Left renal pelvis (tissue), 4 donors: ENCODE data around the gene CLN3. TPM values are rescaled to one million over a fixed set of nuclear protein-coding genes. Genes with fewer than 3 reads are reported as not detected.
"Not testable (repeated sequence)": the region's sequence is repeated elsewhere in the genome, so short reads cannot be mapped to it uniquely, and the experiment has no call there.

ENCODE experiments used
- DNase-seq, 4 donors: peaks; one replicate each; pipeline ENCODE4 v3.0.0-alpha.2; 2013; ENCODE audit warnings: low read depth in 4 of 4, low spot score in 3 of 4
- polyA plus RNA-seq, 4 donors: library from polyadenylated mRNA; unstranded; fragments of 120-200 nt; gene quantifications; one replicate each; pipeline ENCODE4 v1.2.1, GENCODE V29; 2013; ENCODE audit not compliant: insufficient read length in 4 of 4

Gene CLN3
- polyA plus RNA-seq, 4 donors, result 28.4 to 47.6 (median 31.9) TPM

DNA sequence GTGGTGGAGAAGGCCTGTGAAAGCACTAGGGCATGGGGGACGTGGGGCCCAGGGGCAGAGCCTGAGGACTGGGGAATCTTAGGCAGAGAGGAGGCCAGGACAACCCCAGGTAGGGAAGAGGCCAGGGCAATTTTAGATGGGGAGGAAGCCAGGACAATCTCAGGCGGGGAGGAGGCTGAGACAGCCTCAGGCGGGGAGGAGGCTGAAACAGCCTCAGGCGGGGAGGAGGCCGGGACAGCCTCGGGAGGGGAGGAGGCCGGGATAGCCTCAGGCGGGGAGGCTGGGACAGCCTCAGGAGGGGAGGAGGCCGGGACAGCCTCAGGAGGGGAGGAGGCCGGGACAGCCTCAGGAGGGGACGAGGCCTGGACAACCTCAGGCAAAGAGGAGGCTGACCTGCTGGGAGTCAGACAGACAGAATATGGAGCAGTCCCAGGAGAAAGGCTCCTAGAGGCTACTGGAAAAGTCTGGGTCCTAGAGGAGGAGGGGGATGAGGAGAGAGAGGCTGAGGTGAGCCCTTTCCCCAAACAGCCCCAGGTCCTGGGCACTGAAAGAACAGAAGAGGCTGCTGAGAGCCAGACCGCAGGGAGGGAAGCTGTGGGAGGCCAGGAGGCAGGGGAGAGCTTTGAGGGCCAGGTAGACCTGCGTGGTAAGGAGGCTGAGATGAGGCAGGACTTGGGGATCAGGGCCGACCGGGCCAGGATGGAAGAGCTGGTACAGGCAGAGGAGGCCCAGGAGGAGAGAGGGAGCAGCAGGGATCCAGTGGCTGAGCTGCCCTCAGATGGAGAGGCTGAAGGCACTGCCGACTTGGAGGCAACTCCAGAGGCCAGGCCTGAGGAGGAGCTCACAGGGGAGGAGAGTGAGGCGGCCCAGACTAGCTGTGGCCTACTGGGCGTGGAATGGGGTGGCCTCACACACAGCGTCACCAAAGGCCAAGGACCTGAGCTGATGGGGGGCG is 4.2 kb upstream of the CLN3 start:
- no peak for DNase-seq

DNA sequence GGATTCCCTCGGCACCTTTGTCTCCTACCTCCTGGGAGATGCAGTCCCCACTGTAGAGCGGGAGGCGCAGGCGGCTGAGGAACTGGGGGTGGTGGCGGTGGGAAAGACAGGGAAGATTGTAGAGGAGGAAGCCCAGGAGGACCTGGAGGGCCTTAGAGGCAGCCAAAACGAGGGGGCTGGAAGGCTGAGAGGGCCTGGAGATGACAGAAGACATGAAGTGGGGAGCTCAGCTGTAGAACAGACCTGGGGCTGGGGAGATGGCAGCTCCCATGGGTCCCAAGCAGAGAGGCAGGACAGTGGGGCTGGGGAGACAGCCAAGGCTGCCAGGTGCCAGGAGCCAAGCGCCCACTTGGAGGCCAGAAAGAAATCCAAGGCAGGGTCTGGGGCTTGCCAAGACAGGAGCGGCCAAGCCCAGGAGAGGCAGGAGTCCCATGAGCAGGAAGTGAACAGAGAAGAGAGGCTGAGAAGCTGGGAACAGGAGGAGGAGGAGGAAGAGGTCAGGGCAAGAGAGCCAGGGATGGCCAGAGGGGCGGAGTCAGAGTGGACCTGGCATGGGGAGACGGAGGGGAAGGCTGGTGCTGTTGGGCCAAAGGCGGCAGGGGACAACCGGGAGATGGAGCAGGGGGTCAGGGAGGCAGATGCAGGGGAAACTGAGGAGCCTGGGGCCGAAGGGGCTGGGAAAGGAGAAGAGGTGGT is 3.4 kb upstream of the CLN3 start:
- no peak for DNase-seq

DNA sequence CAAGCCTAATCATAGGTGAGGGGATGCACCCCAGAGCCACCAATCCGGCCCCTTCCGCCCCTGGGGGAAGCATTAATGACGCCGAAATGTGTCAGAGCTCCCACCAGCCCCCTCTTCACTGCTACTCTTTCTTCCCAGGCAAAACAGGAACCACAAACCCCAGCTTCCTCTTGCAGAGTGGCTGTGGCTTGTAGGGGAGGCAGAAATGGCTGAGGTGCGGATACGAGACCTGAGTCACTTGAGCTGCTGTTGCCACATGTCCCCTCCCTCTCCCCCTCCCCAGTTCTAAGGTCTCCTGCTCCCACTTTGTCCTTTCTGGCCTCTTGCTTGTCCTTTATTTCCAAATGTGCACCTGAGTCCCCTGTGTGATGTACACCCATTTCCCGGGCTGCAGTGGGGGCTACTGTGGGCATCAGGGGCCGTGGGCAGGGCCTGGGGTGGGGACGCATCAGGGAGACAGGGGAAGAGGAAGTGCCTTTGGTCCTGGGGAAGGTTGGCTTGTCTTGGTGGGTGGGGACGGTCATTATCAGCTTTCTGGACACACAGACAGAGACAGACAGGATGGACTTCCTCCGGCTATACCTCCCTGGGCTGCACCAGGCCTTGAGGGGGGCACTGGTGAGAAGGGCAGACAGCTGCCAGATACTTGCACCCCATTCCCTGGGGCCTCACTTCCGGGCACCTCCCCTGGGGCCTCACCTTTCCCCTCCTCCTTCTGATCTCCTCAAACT is 2.4 kb upstream of the CLN3 start, which contains the start of gene APOBR:
TSS of gene APOBR (plus strand) at position 523 of the 731 bp plus-strand sequence. CDS start at position 562, 39 bp downstream.
- DNase-seq, result no peak

DNA sequence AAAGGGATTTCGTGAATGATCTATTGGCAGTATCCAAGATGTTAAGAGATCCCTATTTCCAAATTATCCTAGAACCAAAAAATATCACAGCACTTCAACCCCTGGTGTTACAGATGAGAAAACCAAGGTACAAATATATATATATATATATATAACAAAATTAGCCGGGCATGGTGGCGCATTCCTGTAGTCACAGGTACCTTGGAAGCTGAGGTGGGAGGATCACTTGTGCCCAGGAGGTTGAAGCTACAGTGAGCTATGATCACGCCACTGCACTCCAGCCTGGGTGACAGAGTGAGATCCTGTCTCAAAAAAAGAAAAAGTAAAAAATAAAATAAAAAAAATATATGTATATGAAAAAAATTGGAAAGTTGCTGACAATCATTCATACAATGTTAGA is 637 bp upstream of the CLN3 start:
- DNase-seq, result no peak

DNA sequence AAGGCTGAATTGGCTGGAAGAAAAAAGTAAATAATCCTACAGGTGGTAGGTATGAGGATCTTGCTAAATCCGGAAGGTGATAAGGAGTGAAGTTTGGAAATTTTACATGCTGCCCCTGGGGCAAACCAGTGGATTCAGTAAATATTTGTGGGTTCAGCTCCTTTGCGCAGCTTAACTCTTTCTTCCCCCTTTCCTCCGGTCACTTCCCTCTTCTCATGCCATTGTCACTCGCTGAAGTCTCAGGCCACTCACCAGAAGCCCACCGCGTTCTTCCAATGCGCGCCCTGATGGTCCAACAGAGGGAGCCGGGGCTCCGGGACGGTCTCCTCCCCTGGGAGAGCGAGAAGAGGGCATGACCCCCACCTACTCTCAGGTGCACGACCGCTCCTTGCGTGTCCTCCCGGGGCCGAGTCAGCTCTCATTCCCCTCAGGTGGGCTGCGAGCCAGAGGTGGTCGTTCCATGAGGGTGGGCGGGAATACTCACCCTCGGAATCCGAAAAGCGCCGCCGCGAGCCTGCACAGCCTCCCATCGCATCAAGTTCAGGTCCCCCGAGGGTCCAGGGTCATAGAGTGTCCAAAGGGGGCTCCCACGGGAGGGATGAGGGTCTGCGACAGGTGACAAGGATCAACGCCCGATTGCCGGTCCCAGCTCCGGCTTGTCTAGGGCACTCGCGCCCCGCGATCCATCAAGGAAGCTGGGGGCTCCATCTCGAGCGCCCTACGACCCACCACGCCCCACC is 474 bp downstream of the CLN3 start:
- DNase-seq, result peak in 3 of 4 donors; percentile 7 to 14 (median 12)

DNA sequence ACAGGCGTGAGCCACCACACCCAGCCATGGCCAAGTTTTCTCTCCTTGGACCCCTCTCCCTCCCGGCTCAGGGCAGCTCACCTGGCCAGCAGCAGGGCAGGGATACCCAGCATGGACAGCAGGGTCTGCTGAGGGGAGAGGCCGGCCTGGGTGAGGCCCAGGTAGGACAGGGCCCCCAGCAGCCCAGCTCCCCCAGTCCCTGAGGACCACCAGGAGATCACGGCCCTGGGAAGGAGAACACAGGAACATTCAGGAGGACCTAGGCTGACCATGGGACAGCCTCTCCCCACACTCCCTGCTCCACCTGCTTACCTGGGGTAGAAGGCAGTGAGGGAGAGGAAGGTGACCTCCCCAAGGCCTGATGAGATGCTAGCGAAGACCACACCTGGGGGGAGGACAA is 5.6 kb downstream of the CLN3 start:
- DNase-seq, result no peak

DNA sequence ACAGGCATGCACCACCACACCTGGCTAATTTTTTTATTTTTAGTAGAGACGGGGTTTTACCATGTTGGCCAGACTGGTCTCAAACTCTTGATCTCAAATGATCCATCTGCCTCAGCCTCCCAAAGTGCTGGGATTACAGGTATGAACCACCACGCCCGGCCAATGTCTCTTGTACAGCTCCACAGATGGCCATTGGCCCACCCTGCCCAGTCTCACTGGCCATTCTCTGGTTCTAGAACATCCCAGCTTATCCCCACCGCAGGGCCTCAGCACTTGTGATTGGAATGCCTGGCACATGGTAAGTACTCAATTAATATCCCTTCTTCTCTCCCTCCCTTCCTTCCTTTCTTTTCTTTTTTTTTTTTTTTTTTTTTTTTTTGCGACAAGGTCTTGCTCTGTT is 8.5 kb downstream of the CLN3 start:
- not testable (repeated sequence) for DNase-seq

DNA sequence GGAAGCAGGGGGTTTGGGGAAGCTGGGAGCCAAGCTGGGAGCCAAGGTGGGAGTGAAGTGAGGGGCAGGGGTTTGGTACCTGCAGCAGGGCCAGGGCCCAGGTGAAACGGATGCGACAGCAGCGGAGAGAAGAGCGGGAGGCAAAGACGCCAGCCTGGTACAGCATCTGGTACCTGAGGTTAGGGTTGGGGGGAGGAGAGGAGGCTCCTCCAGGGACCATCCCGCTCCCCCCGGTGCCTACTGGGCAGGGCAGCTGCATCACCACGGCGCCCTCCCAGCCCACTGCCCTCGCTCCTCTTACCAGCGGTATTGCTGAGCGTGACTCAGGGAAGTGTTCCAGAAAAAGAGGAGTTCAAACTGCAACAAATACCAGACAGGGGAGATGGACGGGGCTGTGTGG is 9.8 kb downstream of the CLN3 start:
- DNase-seq, result no peak

DNA sequence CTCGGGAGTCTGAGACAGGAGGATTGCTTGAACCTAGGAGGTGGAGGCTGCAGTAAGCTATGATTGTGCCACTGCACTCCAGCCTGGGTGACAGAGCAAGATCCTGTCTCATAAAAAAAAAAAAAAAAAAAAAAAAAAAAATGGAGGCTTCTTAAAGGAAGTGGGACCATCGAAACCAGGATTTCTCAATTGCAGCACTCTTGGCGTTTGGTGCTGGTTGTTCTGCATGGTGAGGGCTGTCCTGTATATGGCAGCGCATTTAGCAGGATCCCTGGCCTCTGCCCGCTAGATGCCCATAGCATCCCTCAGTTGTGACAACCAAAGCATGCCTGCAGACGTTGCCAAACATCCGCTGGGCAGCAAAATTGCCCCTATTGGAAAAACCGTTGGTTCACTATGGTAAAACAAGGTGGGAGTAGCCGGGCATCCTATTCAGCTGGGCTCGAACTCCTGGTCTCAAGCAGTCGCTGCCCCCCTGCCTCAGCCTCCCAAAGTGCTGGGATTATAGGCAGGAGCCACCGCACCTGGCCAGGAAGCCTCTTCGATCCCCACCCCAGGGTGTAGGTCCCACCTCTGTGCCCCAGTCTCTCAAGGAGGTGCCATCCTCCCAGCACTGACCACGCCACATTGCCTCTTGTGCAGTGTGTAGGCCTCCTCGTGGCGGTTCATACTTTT is 13.2 kb downstream of the CLN3 start:
- no peak for DNase-seq

DNA sequence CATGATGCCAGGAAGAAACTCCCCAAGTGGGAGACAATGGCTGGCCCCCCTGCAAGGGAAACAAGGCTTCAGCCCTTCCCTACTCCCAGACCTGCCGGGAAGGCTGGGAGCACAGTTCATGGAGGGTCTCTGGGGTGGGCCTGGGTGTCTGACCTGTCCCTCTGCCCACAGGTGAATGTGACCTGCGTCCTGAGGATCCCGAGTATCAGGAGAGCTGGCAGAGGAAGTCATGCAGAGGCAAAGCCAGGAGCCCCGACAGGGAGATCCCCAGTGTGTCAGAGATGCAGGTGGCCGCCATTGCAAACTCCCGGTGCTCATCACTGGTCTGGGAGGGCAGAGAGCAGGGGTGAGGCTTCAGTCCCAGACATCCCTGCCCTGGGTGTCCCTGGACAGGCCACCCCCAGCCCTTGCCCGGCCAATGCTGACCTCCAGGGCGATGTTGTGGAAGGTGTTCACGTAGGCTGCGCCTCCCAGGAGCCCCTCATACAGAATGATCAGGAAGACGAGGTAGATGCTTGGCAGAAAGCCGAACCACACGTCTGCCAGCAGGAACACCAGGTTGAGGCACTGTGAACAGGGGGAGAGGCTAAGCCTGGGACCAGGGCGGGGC is 14.5 kb downstream of the CLN3 start:
- DNase-seq, result no peak

DNA sequence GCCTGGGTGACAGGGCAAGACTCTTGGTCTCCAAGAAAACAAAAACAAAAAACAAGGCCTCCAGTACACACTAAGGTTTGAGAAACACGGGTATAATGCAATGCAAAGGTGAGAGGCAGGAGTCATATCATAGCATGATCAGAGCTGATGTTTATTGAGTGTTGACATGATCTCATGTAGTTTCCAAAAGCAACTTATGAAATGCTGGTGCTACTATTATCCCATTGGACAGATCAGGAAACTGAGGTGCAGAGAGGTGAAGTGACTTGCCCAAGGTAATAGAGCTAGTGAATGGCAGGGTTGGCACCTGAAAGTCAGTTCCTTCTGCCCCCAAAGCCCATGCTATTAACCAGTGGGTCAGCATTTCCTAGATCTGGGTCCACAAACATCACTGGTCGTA is 16.7 kb downstream of the CLN3 start:
- no peak for DNase-seq

DNA sequence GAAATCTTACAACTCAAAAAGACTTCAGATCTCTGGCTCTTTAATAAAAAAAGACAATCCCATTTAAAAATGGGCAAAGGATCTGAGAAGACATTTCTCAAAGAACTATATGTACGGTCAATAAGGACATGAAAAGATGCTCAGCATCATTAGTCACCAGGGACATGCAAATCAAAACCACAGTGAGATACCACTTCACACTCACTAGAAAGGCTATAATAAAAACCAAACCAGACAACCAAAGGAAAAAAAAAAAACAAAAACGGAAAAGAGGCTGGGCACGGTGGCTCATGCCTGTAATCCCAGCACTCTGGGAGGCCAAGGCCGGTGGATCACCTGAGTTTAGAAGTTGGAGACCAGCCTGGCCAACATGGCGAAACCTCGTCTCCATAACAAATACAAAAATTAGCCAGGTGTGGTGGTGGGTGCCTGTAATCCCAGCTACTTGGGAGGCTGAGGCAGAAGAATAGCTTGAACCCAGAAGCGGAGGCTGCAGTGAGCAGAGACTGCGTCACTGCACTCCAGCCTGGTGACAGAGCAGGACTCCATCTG is 18.1 kb downstream of the CLN3 start:
- no peak for DNase-seq

DNA sequence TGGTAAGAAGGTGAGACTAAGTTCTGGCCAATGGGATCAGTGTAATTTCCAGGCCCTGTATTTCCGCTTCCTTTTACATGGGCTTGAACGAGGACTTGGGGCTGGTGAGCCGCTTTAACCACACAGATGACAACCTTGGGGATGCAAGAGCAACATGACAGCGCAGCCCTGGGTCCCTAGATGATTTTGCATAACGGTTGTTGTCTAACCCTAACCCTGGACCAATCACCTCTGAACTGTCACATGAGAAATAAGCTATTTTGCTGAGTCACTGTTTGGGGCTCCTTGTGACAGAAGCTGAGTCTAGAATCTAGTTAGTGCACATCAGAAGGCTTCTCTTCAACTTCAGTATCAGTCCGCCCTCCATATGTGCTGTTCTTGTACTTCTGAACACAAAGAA is 44.8 kb downstream of the CLN3 start:
- not testable (repeated sequence) for DNase-seq

DNA sequence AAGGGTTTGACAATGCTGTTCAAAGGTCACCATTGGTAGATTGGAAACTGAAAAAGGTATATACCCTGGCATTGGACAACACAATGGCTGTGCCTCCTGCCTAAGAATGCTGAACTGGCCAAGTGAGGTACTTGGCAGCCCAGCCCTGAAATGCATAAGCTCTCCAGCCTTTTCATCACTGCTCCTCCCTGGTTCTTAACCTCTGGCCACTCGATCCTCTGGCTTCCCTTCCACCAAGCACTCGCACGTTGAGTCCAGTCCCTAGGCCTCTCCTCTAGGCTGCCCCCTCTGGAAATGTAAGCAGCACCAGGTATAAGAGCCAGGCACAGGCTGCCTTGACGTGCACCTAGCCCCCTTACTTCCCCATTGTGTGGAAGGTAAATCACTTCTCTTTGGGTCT is 45.5 kb downstream of the CLN3 start:
- DNase-seq, result not testable (repeated sequence)

DNA sequence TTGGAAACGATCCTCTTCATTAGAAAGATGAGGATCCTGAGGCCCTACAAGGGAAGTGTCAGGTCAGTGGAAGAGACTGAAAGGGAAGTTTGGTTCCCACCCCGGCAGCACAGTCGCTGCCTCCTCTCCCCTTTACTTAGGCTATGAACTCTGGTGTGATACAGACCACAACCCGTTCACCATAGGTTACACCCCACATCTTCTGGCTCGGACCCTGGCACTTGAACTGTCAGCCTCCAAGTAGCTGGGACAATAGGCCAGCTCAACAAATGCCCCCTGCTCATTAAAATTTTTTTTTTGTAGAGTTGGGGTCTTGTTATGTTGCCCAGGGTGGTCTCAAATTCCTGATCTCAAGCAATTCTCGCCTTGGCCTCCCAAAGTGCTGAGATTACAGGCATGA is 47.9 kb downstream of the CLN3 start:
- DNase-seq, result not testable (repeated sequence)

DNA sequence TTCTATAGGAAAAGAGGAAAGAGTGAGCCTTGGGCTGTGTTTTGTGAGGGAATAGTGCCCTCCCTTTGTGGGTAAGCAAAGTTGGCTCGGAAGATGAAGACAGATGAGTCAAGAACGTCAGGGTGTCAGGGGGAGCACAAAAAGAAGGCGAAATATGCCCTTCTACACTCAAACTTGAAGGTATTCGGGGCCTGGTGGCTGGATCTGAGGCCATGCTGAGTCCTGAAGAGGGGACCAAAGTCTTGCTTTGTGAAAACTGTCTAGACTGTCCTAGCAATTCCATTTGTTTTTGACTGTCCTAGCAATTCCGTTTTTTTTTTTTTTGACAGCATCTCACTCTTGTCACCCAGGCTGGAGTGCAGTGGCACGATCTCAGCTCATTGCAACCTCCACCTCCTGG is 53.0 kb downstream of the CLN3 start:
- DNase-seq, result not testable (repeated sequence)

DNA sequence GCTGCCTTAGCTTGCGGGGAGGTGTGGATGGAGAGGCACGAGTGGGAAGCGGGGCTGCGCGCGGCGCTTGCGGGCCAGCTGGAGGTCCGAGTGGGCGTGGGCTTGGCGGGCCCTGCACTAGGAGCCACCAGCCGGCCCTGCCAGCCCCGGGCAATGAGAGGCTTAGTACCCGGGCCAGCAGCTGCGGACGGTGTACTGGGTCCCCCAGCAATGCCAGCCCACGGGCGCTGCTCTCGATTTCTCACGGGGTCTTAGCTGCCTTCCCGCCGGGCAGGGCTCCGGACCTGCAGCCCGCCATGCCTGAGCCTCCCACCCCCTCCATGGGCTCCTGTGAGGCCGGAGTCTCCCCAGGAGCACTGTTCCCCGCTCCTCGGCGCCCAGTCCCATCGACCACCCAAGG is 56.5 kb downstream of the CLN3 start:
- not testable (repeated sequence) for DNase-seq
